IMR-90 (cell line): ENCODE data around the gene SAPCD1. TPM values are rescaled to one million over a fixed set of nuclear protein-coding genes. Genes with fewer than 3 reads are reported as not detected.

Source experiments
- ATAC-seq: fragments of 200-7000 bp; cut with Tn5 transposase; 2 replicates; pipeline ENCODE4 v1.9.1; 2020; ENCODE audit warnings: low read depth, mild to moderate bottlenecking, moderate library complexity
- BruUV-seq: library from RNA; stranded (reverse); fragments of 400-500 nt; replicated peaks from 2 replicates; lab custom pipeline; 2021; lab: Mats Ljungman, UMichigan
- CTCF ChIA-PET: fragments of 300-600 bp; formaldehyde crosslinking; extraction: SDS; loops from one replicate; lab custom pipeline; 2021; ENCODE audit warnings: antibody characterized with exemption; lab: Yijun Ruan, JAX
- POLR2A ChIA-PET: fragments of 300-600 bp; sonication (Branson Sonifier 250); formaldehyde crosslinking; loops from one replicate; lab custom pipeline; 2022; ENCODE audit warnings: antibody characterized with exemption; ENCODE audit not compliant: unreplicated experiment; lab: Charles Lee
- DNase-seq: peaks from one replicate; pipeline ENCODE4 v3.0.0; 2013
- H2AFZ ChIP-seq: replicated peaks from 2 replicates; pipeline ENCODE3; 2013; ENCODE audit warnings: low read length, mild to moderate bottlenecking; ENCODE audit not compliant: poor library complexity
- H2AK5ac ChIP-seq: 2 replicates; pipeline ENCODE4 v1.6.1; 2013; ENCODE audit warnings: low read depth, low read length, inconsistent platforms
- H2AK9ac ChIP-seq: replicated peaks from 2 replicates; pipeline ENCODE3; 2013; ENCODE audit warnings: mild to moderate bottlenecking, low read depth, low read length, moderate library complexity; ENCODE audit not compliant: poor library complexity
- H2BK120ac ChIP-seq: 2 replicates; pipeline ENCODE4 v1.6.1; 2013; ENCODE audit warnings: low read depth, low read length, inconsistent platforms
- H2BK15ac ChIP-seq: 3 replicates; pipeline ENCODE4 v1.6.1; 2013; ENCODE audit warnings: low read depth, low read length, inconsistent platforms
- H2BK20ac ChIP-seq: 2 replicates; pipeline ENCODE4 v1.6.1; 2013; ENCODE audit warnings: low read depth, mild to moderate bottlenecking, inconsistent platforms, low read length, moderate library complexity
- H2BK5ac ChIP-seq: 2 replicates; pipeline ENCODE4 v1.6.1; 2013; ENCODE audit warnings: mild to moderate bottlenecking, low read depth, low read length, inconsistent platforms; ENCODE audit not compliant: poor library complexity, severe bottlenecking
- H3K14ac ChIP-seq: replicated peaks from 2 replicates; pipeline ENCODE4 v1.6.1; 2013; ENCODE audit warnings: low read depth, low read length, inconsistent platforms
- H3K18ac ChIP-seq: 2 replicates; pipeline ENCODE4 v1.6.1; 2013; ENCODE audit warnings: low read depth, low read length, control low read depth
- H3K23ac ChIP-seq: 2 replicates; pipeline ENCODE4 v1.6.1; 2013; ENCODE audit warnings: low read depth, low read length, inconsistent platforms
- H3K27ac ChIP-seq: 2 replicates; pipeline ENCODE4 v1.5.1; 2013; ENCODE audit warnings: mild to moderate bottlenecking, control low read depth, low read length; ENCODE audit not compliant: insufficient read depth
- H3K27me3 ChIP-seq: 2 replicates; pipeline ENCODE4 v1.6.1; 2013; ENCODE audit warnings: low read length; ENCODE audit not compliant: control insufficient read depth, insufficient read depth
- H3K36me3 ChIP-seq: 2 replicates; pipeline ENCODE4 v1.6.1; 2013; ENCODE audit warnings: low read length, mixed read lengths; ENCODE audit not compliant: control insufficient read depth, insufficient read depth
- H3K4ac ChIP-seq: 2 replicates; pipeline ENCODE4 v1.6.1; 2013; ENCODE audit warnings: low read depth, low read length, inconsistent platforms
- H3K4me1 ChIP-seq: 2 replicates; pipeline ENCODE4 v1.6.1; 2013; ENCODE audit warnings: low read length, mixed read lengths; ENCODE audit not compliant: control insufficient read depth, insufficient read depth
- H3K4me2 ChIP-seq: 2 replicates; pipeline ENCODE4 v1.6.1; 2013; ENCODE audit warnings: low read depth, mild to moderate bottlenecking, control low read depth, low read length, moderate library complexity
- H3K4me3 ChIP-seq: 2 replicates; pipeline ENCODE4 v1.5.1; 2013; ENCODE audit warnings: low read depth, mild to moderate bottlenecking, control low read depth, low read length, moderate library complexity; ENCODE audit not compliant: insufficient read depth
- H3K56ac ChIP-seq: 2 replicates; pipeline ENCODE4 v1.6.1; 2013; ENCODE audit warnings: low read length, inconsistent platforms; ENCODE audit not compliant: insufficient read depth; ENCODE audit errors: extremely low read depth
- H3K79me1 ChIP-seq, 2 experiments: 2 replicates each; pipeline ENCODE4 v1.6.1; 2013; ENCODE audit warnings: low read length in 2 of 2, inconsistent platforms in 1 of 2, low read depth in 1 of 2
- H3K9ac ChIP-seq: 2 replicates; pipeline ENCODE4 v1.6.1; 2013; ENCODE audit warnings: low read depth, low read length, control low read depth
- H3K9me1 ChIP-seq: 2 replicates; pipeline ENCODE4 v1.6.1; 2013; ENCODE audit warnings: low read length, inconsistent platforms; ENCODE audit not compliant: insufficient read depth
- H3K9me3 ChIP-seq: 2 replicates; pipeline ENCODE4 v1.6.1; 2013; ENCODE audit warnings: low read length; ENCODE audit not compliant: control insufficient read depth, insufficient read depth
- H4K20me1 ChIP-seq: 2 replicates; pipeline ENCODE4 v1.6.1; 2013; ENCODE audit warnings: low read length, inconsistent platforms; ENCODE audit not compliant: insufficient read depth
- H4K5ac ChIP-seq: 2 replicates; pipeline ENCODE4 v1.6.1; 2013; ENCODE audit warnings: mild to moderate bottlenecking, low read depth, low read length, control low read depth
- H4K8ac ChIP-seq, 2 experiments: 2 replicates each; pipeline ENCODE4 v1.6.1; 2013; ENCODE audit warnings: low read depth in 2 of 2, low read length in 2 of 2, control low read depth in 1 of 2, inconsistent platforms in 1 of 2
- H4K91ac ChIP-seq: 2 replicates; pipeline ENCODE4 v1.6.1; 2013; ENCODE audit warnings: low read depth, low read length, inconsistent platforms; ENCODE audit not compliant: insufficient read depth
- BHLHE40 ChIP-seq: fragments of 150-350 bp; IDR thresholded peaks from 2 replicates; pipeline ENCODE4 v1.6.1; 2016; ENCODE audit warnings: mild to moderate bottlenecking, low read depth, low read length
- CEBPB ChIP-seq: IDR thresholded peaks from 2 replicates; pipeline ENCODE4 v1.6.1; 2012; ENCODE audit warnings: low read depth, low read length, improper control_type of control experiment
- CHD1 ChIP-seq: IDR thresholded peaks from 2 replicates; pipeline ENCODE4 v1.6.1; 2012; ENCODE audit warnings: low read depth, low read length, improper control_type of control experiment
- MAFK ChIP-seq: IDR thresholded peaks from 2 replicates; pipeline ENCODE4 v1.6.1; 2012; ENCODE audit warnings: low read depth, low read length, improper control_type of control experiment
- MAZ ChIP-seq: IDR thresholded peaks from 2 replicates; pipeline ENCODE4 v1.6.1; 2012; ENCODE audit warnings: low read depth, mild to moderate bottlenecking, low read length, improper control_type of control experiment, moderate library complexity, borderline replicate concordance
- MXI1 ChIP-seq: IDR thresholded peaks from 2 replicates; pipeline ENCODE4 v1.6.1; 2012; ENCODE audit warnings: low read depth, mild to moderate bottlenecking, low read length, moderate library complexity, borderline replicate concordance
- NFE2L2 ChIP-seq: fragments of 150-350 bp; IDR thresholded peaks from 2 replicates; pipeline ENCODE4 v1.6.1; 2016; ENCODE audit warnings: low read depth, mild to moderate bottlenecking, low read length
- POLR2A ChIP-seq: IDR thresholded peaks from 2 replicates; pipeline ENCODE4 v1.6.1; 2012; ENCODE audit warnings: mild to moderate bottlenecking, low read depth, low read length
- RAD21 ChIP-seq: IDR thresholded peaks from 2 replicates; pipeline ENCODE4 v1.6.1; 2012; ENCODE audit warnings: low read length, improper control_type of control experiment
- RCOR1 ChIP-seq: IDR thresholded peaks from 2 replicates; pipeline ENCODE4 v1.6.1; 2012; ENCODE audit warnings: mild to moderate bottlenecking, low read length, improper control_type of control experiment; ENCODE audit not compliant: insufficient replicate concordance
- RFX5 ChIP-seq: IDR thresholded peaks from 2 replicates; pipeline ENCODE4 v1.8.0; 2012; ENCODE audit warnings: low read depth, mild to moderate bottlenecking, low read length, moderate library complexity
- SMC3 ChIP-seq: fragments of 150-350 bp; IDR thresholded peaks from 2 replicates; pipeline ENCODE4 v1.6.1; 2016; ENCODE audit warnings: low read depth, mild to moderate bottlenecking, antibody characterized with exemption, low read length, moderate library complexity
- WGBS, 2 experiments: methylation state at CpG; one replicate each; pipeline versions ENCODE4 v1.1.5 to v1.1.7; 2013; ENCODE audit warnings: missing lambda C conversion rate in 2 of 2; ENCODE audit not compliant: insufficient read length in 1 of 2; ENCODE audit errors: extremely low coverage in 2 of 2; 5-methylcytosine and 5-hydroxymethylcytosine counted together
- dilution Hi-C: fragments of 300-500 bp; cut with HindIII; formaldehyde crosslinking; loops from one replicate; pipeline ENCODE4 v1.14.3; 2018; ENCODE audit warnings: low sequenced_read_pairs; ENCODE audit not compliant: unreplicated experiment
- in situ Hi-C: fragments of 300-500 bp; cut with MboI; formaldehyde crosslinking; loops from 3 replicates; pipeline ENCODE4 v1.14.3; 2019; ENCODE audit warnings: low sequenced_read_pairs, inconsistent platforms, mixed read lengths
- intact Hi-C: fragments of 100-400 bp; cut with micrococcal nuclease; formaldehyde crosslinking; loops from 2 replicates; pipeline ENCODE4 v1.10.0; 2022
- polyA plus RNA-seq, 3 experiments: library from polyadenylated mRNA; depleted of rRNA; stranded (reverse); fragments of >200 nt; gene quantifications; 2 replicates each; pipeline ENCODE4 v1.2.3, GENCODE V29; 2012; ENCODE audit warnings: low replicate concordance in 1 of 3
- total RNA-seq: library from RNA; depleted of rRNA; stranded (reverse); fragments of >200 nt; gene quantifications from 2 replicates; pipeline ENCODE4 v1.2.3, GENCODE V29; 2012
- TF ChIP-seq, protein P1 (sequence below): fragments of 150-350 bp; IDR thresholded peaks from 2 replicates; pipeline ENCODE4 v1.6.1; 2016; ENCODE audit warnings: low read depth, mild to moderate bottlenecking, low read length, moderate library complexity, borderline replicate concordance
- TF ChIP-seq, protein P2 (sequence below): conservative IDR thresholded peaks from 2 replicates; pipeline ENCODE4 v1.5.1; 2012; ENCODE audit warnings: mild to moderate bottlenecking, low read depth, low read length, improper control_type of control experiment
- TF ChIP-seq, protein P3 (sequence below): fragments of 150-350 bp; IDR thresholded peaks from 2 replicates; pipeline ENCODE4 v1.6.1; 2017; ENCODE audit warnings: mild to moderate bottlenecking, antibody characterized with exemption, low read length, low read depth

SAPCD1 gene
- total and polyA plus RNA-seq, 2 of the 4 experiments (the other 2 are of a cell fraction): 2.3 TPM; not detected in 1

DNA sequence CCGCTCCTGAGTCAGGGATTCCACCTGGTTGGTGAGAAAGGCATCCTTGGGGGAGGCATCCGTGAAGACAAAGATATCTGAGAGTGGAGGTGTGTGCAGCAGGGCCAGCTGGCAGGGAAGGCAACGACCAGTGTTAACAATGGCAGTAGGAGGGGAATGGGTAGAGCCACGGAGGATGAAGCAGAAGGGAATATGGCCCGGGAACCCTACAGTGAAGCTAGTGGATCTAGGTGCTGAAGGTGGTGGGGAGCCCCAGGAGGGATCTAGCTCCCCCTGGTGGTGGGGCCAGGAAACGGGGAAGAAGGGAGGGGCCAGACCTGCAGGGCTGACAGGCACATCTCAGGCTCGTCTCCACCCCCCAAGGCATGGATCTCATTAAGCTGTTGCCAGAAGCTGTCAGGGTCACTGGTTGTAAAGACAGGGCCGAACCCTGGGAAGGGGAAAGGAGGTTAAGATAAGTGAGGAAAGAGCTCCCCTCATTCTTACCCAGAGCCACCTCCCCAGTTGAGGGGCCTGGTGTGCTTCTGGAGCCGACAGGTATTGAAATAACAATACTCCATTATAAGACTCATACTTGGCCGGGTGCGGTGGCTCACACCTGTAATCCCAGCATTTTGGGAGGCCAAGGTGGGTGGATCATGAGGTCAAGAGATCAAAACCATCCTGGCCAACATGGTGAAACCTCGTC, 7.4 kb downstream of the SAPCD1 start:
- CTCF ChIA-PET: interaction anchor here (0.5 to 1.6 kb wide), 7 partner anchors 17 to 50 kb away, joined by 3 to 7 read pairs (median 5); no protein-coding TSS in a partner anchor
- no peaks in the 10 kb centered on the region for H4K20me1 ChIP-seq
- no peak for TF ChIP-seq MAFK
- TF ChIP-seq SMC3: peak; percentile 74
- TF ChIP-seq, protein P1, sequence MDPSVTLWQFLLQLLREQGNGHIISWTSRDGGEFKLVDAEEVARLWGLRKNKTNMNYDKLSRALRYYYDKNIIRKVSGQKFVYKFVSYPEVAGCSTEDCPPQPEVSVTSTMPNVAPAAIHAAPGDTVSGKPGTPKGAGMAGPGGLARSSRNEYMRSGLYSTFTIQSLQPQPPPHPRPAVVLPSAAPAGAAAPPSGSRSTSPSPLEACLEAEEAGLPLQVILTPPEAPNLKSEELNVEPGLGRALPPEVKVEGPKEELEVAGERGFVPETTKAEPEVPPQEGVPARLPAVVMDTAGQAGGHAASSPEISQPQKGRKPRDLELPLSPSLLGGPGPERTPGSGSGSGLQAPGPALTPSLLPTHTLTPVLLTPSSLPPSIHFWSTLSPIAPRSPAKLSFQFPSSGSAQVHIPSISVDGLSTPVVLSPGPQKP: no peak
- peak; percentile 66 for TF ChIP-seq RAD21
- no peak for TF ChIP-seq CHD1
- no peak for TF ChIP-seq RCOR1
- no peak for TF ChIP-seq CEBPB
- no peak for TF ChIP-seq NFE2L2
- TF ChIP-seq MXI1: no peak
- TF ChIP-seq, protein P2, sequence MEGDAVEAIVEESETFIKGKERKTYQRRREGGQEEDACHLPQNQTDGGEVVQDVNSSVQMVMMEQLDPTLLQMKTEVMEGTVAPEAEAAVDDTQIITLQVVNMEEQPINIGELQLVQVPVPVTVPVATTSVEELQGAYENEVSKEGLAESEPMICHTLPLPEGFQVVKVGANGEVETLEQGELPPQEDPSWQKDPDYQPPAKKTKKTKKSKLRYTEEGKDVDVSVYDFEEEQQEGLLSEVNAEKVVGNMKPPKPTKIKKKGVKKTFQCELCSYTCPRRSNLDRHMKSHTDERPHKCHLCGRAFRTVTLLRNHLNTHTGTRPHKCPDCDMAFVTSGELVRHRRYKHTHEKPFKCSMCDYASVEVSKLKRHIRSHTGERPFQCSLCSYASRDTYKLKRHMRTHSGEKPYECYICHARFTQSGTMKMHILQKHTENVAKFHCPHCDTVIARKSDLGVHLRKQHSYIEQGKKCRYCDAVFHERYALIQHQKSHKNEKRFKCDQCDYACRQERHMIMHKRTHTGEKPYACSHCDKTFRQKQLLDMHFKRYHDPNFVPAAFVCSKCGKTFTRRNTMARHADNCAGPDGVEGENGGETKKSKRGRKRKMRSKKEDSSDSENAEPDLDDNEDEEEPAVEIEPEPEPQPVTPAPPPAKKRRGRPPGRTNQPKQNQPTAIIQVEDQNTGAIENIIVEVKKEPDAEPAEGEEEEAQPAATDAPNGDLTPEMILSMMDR: peak; percentile 74
- TF ChIP-seq POLR2A: no peak
- TF ChIP-seq MAZ: peak; percentile 72; the same call in 1 of the 2 replicates
- no peak for TF ChIP-seq RFX5
- no peak for TF ChIP-seq BHLHE40
- TF ChIP-seq, protein P3, sequence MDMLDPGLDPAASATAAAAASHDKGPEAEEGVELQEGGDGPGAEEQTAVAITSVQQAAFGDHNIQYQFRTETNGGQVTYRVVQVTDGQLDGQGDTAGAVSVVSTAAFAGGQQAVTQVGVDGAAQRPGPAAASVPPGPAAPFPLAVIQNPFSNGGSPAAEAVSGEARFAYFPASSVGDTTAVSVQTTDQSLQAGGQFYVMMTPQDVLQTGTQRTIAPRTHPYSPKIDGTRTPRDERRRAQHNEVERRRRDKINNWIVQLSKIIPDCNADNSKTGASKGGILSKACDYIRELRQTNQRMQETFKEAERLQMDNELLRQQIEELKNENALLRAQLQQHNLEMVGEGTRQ: no peak

More for the DNA sequence above, 7.4 kb downstream of the SAPCD1 start:
- in situ Hi-C loops (no loop called here), dilution Hi-C loops (no loop called here), intact Hi-C loops (no loop called here)
- Histone ChIP-seq H2AK5ac (peak overlapping the region; percentile 48; the same call in 1 of the 2 replicates), H3K9me3 (no peaks in the 10 kb centered on the region), H4K5ac (no peak overlapping the region), H3K56ac (no peak overlapping the region), H3K79me1 (no peaks in the 10 kb centered on the region), H3K27ac (no peak overlapping the region), H3K27me3 (no peaks in the 10 kb centered on the region), H2AK9ac (peak overlapping the region; percentile 48), H2BK120ac (no peak overlapping the region), H3K4ac (no peak overlapping the region; the same call in 1 of the 2 replicates), H2BK20ac (no peak overlapping the region), H3K23ac (no peak overlapping the region), H2AFZ (no peak overlapping the region), H3K9ac (no peak overlapping the region), H3K14ac (no peak overlapping the region), H3K4me1 (no peaks in the 10 kb centered on the region), H2BK5ac (no peak overlapping the region), H3K18ac (no peak overlapping the region), H4K8ac (no peak overlapping the region), H3K36me3 (no peaks in the 10 kb centered on the region), H3K4me3 (no peak overlapping the region), H3K4me2 (no peak overlapping the region), H3K9me1 (peaks cover 3% of the 10 kb centered on the region; the same call in 1 of the 2 replicates), H4K91ac (no peak overlapping the region), H2BK15ac (no peak overlapping the region; the same call in 2 of the 3 replicates)
- no TSS peak for BruUV-seq
- DNase-seq: peak; percentile 31
- ATAC-seq: peak; percentile 69
- POLR2A ChIA-PET: no interaction called here
- 76% methylated on average over 2 of the region's 12 CpGs; no CpG with 5 or more reads in 1 of the 2 experiments for WGBS, 2 experiments
